Fibroblast of peridontal ligament (primary cell): ENCODE data around the gene PTPRN2.
"Not testable (repeated sequence)": the region's sequence is repeated elsewhere in the genome, so short reads cannot be mapped to it uniquely, and the experiment has no call there.

Source experiments
- DNase-seq: peaks from one replicate; pipeline ENCODE4 v3.0.0-alpha.2; 2010; ENCODE audit errors: extremely low read depth

PTPRN2 gene

GRCh38 chr7:158468181-158468580 lies 119.4 kb downstream of the PTPRN2 start:
- DNase-seq, result no peak

DNA sequence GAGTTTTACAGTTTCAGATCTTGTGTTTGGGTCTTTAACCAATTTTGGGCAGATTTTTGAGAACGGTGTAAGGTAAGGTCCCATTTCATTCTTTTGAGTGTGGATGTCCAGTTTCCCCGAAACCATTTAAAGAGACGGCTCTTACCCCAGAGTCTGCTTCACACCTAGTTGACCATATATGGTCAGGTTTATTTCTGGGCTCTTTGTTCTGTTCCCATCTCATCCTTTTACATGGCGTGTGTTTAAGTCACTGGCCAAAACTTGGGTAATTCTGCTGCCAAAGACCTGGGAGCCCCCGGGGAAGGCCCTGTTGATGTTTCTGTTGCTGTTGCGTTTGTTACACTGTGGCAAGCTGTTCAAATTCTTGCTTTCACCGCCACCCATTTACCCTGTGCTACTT lies 120.1 kb downstream of the PTPRN2 start:
- no peak for DNase-seq

GRCh38 chr7:158463317-158463716 lies 124.3 kb downstream of the PTPRN2 start:
- DNase-seq, result no peak

DNA sequence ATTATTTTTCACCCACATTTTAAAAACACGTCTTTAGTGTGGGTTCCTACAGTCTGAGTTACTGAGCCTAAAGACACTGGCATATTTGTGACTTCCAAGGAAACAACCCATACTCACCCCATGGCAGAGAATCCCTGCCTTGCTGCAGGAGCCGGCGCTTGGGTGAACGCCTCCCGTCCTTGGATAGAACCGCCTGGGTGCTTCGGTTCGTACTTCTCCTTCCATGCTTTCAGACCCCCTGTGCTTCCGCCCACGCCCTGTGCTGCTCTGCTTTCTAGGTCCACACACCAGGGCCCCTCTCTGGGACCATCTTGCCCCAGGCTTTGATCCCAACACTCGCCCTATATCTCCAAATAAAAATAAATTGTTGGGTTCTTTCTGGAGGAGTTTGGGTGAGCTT lies 125.8 kb downstream of the PTPRN2 start:
- no peak for DNase-seq

- no peak for DNase-seq
Measured at GRCh38 chr7:158460665-158461064, 127.0 kb downstream of the PTPRN2 start.

DNA sequence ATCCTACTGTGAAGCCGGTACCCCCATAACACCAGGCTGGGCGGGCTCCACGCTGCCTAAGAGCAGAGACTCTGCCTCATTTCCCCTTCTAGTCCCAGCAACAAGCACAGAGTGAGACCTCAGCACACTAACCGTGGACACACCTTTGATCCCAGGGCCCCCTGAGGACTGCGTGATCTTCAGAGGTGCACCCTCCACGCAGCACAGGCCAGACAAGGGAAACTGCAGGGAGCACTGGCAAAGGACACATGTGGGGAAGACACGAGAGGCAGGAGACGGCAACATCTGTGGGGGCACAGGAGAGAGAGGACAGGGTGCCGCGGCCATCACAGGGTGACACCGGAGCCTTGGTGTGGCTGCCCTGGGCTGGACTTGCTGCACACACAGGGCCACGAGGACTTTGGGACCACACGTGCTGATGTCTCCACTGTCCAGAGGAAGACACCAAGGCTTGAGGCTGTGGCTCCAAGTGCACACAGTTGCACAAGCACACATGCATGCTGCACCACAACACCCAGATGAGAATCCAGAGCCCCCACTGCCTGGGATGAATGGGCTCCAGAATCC lies 128.8 kb downstream of the PTPRN2 start:
- no peak for DNase-seq

DNA sequence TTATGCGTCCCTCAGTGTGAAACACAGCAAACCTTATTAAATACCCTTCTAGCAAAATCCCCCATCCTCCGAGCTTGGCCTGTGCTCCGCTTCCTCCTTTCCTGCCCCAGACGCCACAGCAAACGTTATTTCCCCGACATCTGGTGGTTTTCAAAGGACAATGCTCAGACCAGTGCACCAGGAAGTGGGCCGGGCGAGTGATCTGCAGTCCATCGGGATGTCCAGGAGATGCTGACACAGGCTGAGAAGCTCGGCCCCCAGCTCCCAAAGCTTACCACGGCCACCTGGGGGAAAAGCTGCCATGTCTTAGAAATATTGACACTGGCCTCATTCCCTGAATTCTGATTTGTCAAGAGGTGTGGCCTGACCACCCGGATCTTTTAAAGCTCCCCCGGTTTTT lies 129.5 kb downstream of the PTPRN2 start:
- no peak for DNase-seq

GRCh38 chr7:158457586-158457985 lies 130.0 kb downstream of the PTPRN2 start:
- not testable (repeated sequence) for DNase-seq

DNA sequence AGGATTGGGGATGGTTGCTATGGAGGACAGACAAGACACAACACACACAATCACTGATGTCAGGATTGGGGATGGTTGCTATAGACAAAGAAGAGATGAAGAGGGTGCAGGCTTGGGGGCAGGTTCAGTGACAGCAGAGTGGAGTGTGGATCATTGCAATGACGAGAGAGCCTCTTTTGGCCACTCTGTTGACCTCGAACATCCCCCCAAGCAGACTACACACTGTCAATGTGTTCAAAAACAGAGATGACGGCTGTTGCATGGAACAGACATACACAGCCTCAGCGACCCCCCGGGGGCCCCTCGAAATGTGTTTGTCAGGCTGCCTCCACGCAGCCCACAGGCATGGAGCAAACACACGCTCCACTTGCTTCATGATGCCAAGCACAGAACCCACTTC lies 133.0 kb downstream of the PTPRN2 start:
- no peak for DNase-seq

DNA sequence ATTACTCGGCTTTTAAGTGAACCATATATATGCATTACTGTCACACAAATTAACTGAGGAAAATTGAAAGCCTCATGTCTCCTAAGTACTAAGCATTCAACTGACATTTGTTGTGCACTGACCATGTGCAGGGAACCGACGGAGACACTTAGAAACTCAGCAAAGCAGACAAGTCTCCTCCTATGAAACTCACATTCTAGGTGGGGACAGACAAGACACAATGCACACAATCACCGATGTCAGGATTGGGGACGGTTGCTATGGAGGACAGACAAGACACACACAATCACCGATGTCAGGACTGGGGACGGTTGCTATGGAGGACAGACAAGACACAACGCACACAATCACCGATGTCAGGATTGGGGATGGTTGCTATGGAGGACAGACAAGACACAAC lies 134.0 kb downstream of the PTPRN2 start:
- DNase-seq, result no peak

DNA sequence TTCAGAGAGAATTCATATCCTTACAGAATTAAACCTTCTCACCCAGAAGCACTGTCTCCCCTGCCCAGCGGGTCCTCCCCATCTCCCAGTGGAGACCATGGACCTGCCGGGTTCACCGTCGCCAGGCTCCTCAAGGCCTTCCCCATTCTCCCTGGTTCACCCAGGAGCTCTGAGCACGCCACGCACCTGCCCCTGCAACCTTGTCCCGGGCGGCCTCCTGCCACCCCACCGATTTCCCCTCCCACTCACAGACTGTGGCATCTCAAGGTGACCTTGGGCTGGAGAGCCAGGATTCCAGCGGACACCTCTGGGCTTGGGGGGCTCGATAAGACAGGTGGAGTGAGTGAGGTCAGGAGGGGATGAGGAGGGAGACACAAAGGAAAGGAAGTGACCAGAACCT lies 135.3 kb downstream of the PTPRN2 start:
- no peak for DNase-seq

- DNase-seq, result no peak
Measured at GRCh38 chr7:158450476-158451124, 137.0 kb downstream of the PTPRN2 start.

DNA sequence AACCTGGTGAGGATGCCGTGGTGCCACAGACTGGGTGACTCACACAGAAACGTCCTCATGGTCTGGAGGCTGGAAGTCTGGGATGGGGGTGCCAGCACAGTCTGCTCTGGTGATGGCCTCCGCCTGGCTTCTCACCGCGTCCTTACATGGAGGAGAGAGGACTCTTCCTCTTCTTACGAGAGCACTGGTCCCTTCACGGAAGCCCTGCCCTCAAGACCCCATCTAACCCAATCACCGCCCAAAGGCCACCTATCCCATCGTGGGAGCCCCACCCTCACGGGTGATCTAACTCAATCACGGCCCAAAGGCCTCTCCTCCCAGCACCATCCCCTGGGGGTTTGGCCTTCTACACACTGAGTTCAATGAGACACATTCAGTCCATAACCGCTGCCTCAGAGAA lies 137.7 kb downstream of the PTPRN2 start:
- no peak for DNase-seq

DNA sequence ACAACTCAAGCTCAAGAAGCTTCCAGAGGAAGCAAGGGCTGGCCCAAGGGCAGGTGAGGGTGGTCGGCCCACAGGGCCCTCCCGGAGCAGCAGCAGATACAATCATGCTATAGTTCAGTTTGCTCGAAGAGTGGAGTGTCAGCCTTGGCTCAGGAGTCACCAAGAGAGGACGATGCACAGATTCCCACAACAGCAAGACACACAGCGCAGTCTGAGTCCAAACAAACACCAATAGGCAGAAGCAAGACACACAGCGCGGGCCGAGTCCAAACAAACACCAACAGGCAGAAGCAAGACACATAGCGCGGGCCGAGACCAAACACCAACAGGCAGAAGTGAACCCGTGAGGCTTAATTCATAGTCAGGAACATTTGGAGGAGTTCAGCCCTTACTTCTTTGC lies 138.4 kb downstream of the PTPRN2 start:
- DNase-seq, result no peak

DNA sequence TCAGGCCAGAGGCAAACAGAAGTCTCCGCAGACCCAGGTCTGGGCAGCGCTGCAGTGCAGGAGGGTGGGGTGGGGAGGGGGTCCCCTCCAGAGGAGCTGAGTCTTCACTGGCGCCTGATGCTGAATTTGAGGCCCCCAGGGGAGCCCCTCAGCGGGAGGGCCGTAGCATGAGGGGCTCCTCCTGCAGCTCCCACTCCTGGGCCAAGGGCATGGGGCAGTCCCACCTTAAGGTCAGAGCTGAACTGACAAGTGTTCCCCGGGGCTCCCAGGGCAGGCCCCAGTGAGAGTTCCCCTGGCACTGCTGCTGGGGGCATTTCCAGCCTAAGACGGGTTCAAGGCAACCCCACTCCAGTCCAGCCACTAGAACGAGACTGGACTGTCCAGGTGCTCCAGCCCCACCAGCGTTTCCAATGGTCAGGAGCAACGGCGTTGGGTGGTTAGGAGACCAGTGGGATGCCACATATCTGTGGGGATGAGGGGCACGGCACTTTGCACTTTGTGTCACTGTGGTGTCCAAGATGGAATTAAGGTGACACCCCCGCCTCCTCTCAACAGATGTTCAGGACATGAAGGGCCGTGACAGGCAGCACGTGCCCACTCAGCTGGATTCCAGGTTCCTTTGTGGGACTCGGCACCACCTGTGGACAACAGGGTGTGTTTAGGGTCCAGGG lies 139.1 kb downstream of the PTPRN2 start:
- no peak for DNase-seq

- no peak for DNase-seq
Measured at GRCh38 chr7:158447506-158448171, 140.0 kb downstream of the PTPRN2 start.

DNA sequence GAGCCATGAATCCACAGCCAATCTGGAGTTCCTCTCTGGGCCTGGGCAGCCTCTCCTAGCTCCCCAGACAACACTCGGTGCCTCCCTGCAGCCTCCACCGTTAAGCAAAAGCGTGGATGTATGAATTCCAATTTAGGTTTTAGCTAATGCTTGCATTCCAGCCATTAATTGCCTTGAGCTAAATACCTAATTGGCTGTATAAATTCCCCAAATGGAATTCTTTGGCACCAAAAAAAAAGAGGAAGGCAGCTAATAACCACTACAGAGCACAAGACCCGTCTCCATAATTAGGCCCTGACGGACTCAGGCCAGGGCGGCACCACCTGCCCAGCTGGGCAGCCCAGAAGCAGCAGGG lies 140.5 kb downstream of the PTPRN2 start:
- DNase-seq, result no peak

DNA sequence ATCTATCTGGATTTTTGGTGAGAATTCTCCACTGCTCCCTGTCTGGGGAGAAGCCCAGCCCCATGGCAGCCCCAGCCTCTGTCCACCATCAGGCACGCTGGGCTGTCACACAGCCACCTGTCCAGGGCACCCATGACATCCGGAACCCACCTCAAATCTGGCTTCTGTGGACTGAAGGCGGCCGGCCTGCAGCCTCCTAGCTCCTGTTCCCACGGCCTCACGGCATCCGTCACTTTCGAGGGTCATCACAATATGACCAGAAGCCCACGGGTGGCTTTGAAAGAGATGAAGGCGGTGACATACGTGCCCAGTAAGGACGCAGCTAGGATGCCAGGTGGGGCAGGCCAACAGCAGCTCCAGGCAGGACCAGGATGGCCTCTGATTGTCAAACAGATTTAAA lies 140.9 kb downstream of the PTPRN2 start:
- no peak for DNase-seq

GRCh38 chr7:158446281-158446680 lies 141.3 kb downstream of the PTPRN2 start:
- no peak for DNase-seq

- no peak for DNase-seq
Measured at GRCh38 chr7:158445421-158446175, 142.0 kb downstream of the PTPRN2 start.

DNA sequence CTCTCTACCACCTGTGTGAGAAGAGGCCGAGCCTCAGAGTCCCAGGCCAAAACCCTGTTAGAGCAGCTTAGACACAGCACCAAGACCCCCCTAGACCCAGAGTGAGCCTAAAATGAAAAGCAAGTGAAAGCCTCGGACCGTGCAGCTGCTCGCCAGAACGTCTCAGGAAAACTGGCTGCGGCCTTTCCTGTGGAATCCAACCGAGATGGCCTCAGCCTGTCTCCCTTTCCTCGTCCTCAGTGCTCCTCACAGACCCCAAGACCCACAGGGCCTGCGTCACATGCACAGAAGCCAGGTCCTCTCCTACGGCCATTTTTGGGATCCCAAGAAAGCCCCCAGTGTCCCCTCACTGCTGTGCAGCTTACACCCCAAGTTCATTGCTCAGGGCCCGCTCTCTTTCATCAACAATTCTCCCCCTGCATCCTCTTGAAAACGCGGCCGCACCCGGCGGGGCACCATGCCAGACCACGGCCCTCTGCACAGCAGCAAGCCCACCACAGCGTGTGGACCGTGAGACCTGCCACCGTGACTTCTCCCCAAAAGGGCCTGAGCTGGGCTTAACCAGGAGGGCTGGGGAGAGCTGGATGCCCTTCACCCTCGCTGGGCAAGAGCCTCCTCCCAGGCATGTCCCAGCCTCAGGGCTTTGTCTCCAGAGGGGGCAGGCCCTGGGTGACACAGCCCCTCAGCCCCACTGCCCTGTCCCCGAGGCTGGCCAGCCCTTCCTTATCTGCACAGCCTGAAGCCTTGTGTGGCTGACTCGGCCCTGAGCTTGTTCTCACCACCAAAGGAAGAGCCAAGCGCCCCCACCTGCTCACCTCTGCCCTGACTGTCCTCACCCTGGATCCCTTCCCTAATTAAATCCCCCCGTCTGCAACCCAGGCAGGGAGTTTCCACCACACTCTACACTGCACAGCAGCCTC lies 142.9 kb downstream of the PTPRN2 start:
- DNase-seq, result no peak
